ENCODE measurements around the gene MPPED2. TPM values are rescaled to one million over a fixed set of nuclear protein-coding genes. Genes with fewer than 3 reads are reported as not detected.

MPPED2 gene
- total RNA-seq, 1 experiment from 2014 or later = 4.7 TPM

DNA sequence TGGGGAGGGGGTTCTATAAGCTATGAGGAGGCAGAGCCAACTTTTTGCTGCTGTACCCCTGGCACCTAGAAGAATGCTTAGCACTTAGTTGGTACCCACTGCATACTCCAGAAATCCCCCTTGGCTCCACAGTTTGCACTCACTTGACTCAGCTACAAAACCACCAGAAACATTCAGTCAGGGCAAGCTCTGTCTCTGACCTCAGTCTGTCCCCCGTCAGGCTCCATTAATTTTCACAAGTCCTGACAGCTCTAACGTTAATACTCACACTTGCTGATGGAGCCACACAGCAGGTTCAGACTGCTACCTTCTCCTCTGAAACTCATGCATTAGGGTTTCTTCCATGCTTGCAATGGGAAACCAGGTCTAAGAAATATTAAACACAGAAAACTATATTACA, 81.7 kb downstream of the MPPED2 start:
- no peak overlapping the region for H2BK20ac ChIP-seq (ENCODE audit: low read depth, low read length, poor library complexity, severe bottlenecking)
- H3K36me3 Mint-ChIP-seq (ENCODE audit: insufficient read depth in 1 of 3, low read depth in 3 of 3) = peaks cover 0 to 4% (median 0%) of the 10 kb centered on the region in 3 experiments; a peak in 1 of 7 replicates
- H3K27ac ChIP-seq (ENCODE audit: insufficient read length, low read depth, low read length) = no peak overlapping the region
- H3K79me2 ChIP-seq (ENCODE audit: insufficient read depth, low read length) = no peaks in the 10 kb centered on the region
- no peak overlapping the region for H3K4ac ChIP-seq (ENCODE audit: low read depth, low read length)
- no CpG with 5 or more reads among the region's 2 CpGs for WGBS (ENCODE audit: extremely low coverage, insufficient read length, low lambda C conversion rate)
- no peaks in the 10 kb centered on the region for H4K20me1 ChIP-seq (ENCODE audit: control insufficient read depth, insufficient read depth, insufficient read length)
- no peak overlapping the region for H2AK5ac ChIP-seq (ENCODE audit: insufficient read length, low read length)
- no peak overlapping the region for H3T11ph ChIP-seq (ENCODE audit: low read length)
- no peaks in the 10 kb centered on the region for H3K79me1 ChIP-seq (ENCODE audit: insufficient read depth, low read depth, low read length, poor library complexity, severe bottlenecking)
- H3K27me3 Mint-ChIP-seq (ENCODE audit: low read depth) = no peaks in the 10 kb centered on the region
- no peak overlapping the region for H3K4me2 ChIP-seq (ENCODE audit: insufficient read depth, insufficient read length, low read length)
- H3K9me3 ChIP-seq (ENCODE audit: control insufficient read depth, low read depth, low read length) = no peaks in the 10 kb centered on the region
- no peak overlapping the region for H4K5ac ChIP-seq (ENCODE audit: insufficient read length, low read depth, low read length)
- no peak overlapping the region for H4K8ac ChIP-seq (replicated peaks; ENCODE audit: insufficient read length, low read depth, low read length)
- H2BK15ac ChIP-seq (ENCODE audit: low read depth, low read length) = no peak overlapping the region
- H2AFZ ChIP-seq (ENCODE audit: low read length) = no peak overlapping the region
- no peak overlapping the region for H2BK5ac ChIP-seq (ENCODE audit: insufficient read length, low read length)
- no peak overlapping the region for H3K14ac ChIP-seq (ENCODE audit: insufficient read depth, low read length)
- H3K23ac ChIP-seq (ENCODE audit: insufficient read length, low read depth, low read length) = no peak overlapping the region
- no peaks in the 10 kb centered on the region for H3K9me3 Mint-ChIP-seq
- H4K91ac ChIP-seq (ENCODE audit: insufficient read length, low read depth, low read length) = no peak overlapping the region
- no peak for DNase-seq
- no peak overlapping the region for H3K9ac ChIP-seq (ENCODE audit: extremely low read depth, insufficient read length, low read length)
- TF ChIP-seq, protein P1, sequence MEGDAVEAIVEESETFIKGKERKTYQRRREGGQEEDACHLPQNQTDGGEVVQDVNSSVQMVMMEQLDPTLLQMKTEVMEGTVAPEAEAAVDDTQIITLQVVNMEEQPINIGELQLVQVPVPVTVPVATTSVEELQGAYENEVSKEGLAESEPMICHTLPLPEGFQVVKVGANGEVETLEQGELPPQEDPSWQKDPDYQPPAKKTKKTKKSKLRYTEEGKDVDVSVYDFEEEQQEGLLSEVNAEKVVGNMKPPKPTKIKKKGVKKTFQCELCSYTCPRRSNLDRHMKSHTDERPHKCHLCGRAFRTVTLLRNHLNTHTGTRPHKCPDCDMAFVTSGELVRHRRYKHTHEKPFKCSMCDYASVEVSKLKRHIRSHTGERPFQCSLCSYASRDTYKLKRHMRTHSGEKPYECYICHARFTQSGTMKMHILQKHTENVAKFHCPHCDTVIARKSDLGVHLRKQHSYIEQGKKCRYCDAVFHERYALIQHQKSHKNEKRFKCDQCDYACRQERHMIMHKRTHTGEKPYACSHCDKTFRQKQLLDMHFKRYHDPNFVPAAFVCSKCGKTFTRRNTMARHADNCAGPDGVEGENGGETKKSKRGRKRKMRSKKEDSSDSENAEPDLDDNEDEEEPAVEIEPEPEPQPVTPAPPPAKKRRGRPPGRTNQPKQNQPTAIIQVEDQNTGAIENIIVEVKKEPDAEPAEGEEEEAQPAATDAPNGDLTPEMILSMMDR (conservative IDR thresholded peaks at IDR 0.05) = no peak
- H3K4me1 ChIP-seq (ENCODE audit: insufficient read depth, low read length) = no peaks in the 10 kb centered on the region
- no peak overlapping the region for H3K27ac Mint-ChIP-seq
- H3K18ac ChIP-seq (ENCODE audit: insufficient read length, low read depth, low read length) = no peak overlapping the region
- H2BK12ac ChIP-seq (ENCODE audit: insufficient read length, low read depth, low read length) = no peak overlapping the region
- H2BK120ac ChIP-seq (ENCODE audit: low read depth, low read length, poor library complexity, severe bottlenecking) = no peak overlapping the region
- peaks cover 4 to 9% of the 10 kb centered on the region in 2 experiments for H3K4me1 Mint-ChIP-seq
- no peaks in the 10 kb centered on the region for H3K27me3 ChIP-seq (ENCODE audit: insufficient read depth, low read length)
- H3K56ac ChIP-seq (ENCODE audit: insufficient read length, low read depth, low read length) = no peak overlapping the region
- H3K4me3 Mint-ChIP-seq = no peak overlapping the region
- no peaks in the 10 kb centered on the region for H3K23me2 ChIP-seq (ENCODE audit: insufficient read length, low read depth, low read length, poor library complexity, severe bottlenecking)

Measured in H9 (cell line).